ENCODE results near the gene BDP1. TPM values are rescaled to one million over a fixed set of nuclear protein-coding genes. Genes with fewer than 3 reads are reported as not detected.
"Not testable (repeated sequence)": the region's sequence is repeated elsewhere in the genome, so short reads cannot be mapped to it uniquely, and the experiment has no call there.

The BDP1 gene
- total and polyA plus RNA-seq, 10 donors = 9.0 to 49.9 (median 30.5) TPM

GRCh38 chr5:71503536-71503935, 48.1 kb downstream of the BDP1 start:
- Histone ChIP-seq H3K4me3 (no peak overlapping the region), H3K27ac (no peak overlapping the region), H3K4me1 (no peaks in the 10 kb centered on the region), H3K27me3 (replicated peaks in 1 of 7) (no peaks in the 10 kb centered on the region), H3K36me3 (peaks cover 4 to 100% (median 81%) of the 10 kb centered on the region in 6 donors), H3K9me3 (no peaks in the 10 kb centered on the region)
- no peak for DNase-seq
- TF ChIP-seq POLR2AphosphoS5 (IDR thresholded peaks at IDR 0.05) (no peak), CTCF (IDR thresholded peaks at IDR 0.05 in 8 of 11, conservative IDR thresholded peaks at IDR 0.05 in 3 of 11) (no peak), POLR2A (IDR thresholded peaks at IDR 0.05) (no peak)
- intact Hi-C loops (cut with DNase I; ENCODE audit: low total_unique reads) = no loop called here
- 94 to 100% (median 98%) methylated on average over 2 of the region's 2 CpGs for WGBS, 5 donors

GRCh38 chr5:71522151-71522550, 66.7 kb downstream of the BDP1 start:
- DNase-seq = no peak
- no peak for TF ChIP-seq CTCF (IDR thresholded peaks at IDR 0.05 in 8 of 11, conservative IDR thresholded peaks at IDR 0.05 in 3 of 11)
- TF ChIP-seq POLR2AphosphoS5 (IDR thresholded peaks at IDR 0.05) = no peak
- TF ChIP-seq POLR2A (IDR thresholded peaks at IDR 0.05) = no peak
- H3K4me1 ChIP-seq = no peaks in the 10 kb centered on the region
- peaks cover 0 to 96% (median 73%) of the 10 kb centered on the region in 6 donors for H3K36me3 ChIP-seq
- no peaks in the 10 kb centered on the region for H3K27me3 ChIP-seq (replicated peaks in 1 of 7)
- H3K9me3 ChIP-seq = no peaks in the 10 kb centered on the region
- no peak overlapping the region for H3K27ac ChIP-seq
- no peak overlapping the region for H3K4me3 ChIP-seq
- intact Hi-C loops (cut with DNase I; ENCODE audit: low total_unique reads) = no loop called here
- WGBS, 5 donors = 82 to 92% (median 86%) methylated on average over 1 of the region's 1 CpG

GRCh38 chr5:71525611-71526010, 70.2 kb downstream of the BDP1 start:
- H3K27me3 ChIP-seq (replicated peaks in 1 of 7); H3K4me3 ChIP-seq; H3K4me1 ChIP-seq; intact Hi-C loops (cut with DNase I; ENCODE audit: low total_unique reads); H3K9me3 ChIP-seq; H3K27ac ChIP-seq; DNase-seq: not testable (repeated sequence)
- peaks cover 0 to 93% (median 46%) of the 10 kb centered on the region in 6 donors for H3K36me3 ChIP-seq
- 93 to 100% (median 95%) methylated on average over 8 to 26 of the region's 26 CpGs for WGBS, 5 donors

DNA sequence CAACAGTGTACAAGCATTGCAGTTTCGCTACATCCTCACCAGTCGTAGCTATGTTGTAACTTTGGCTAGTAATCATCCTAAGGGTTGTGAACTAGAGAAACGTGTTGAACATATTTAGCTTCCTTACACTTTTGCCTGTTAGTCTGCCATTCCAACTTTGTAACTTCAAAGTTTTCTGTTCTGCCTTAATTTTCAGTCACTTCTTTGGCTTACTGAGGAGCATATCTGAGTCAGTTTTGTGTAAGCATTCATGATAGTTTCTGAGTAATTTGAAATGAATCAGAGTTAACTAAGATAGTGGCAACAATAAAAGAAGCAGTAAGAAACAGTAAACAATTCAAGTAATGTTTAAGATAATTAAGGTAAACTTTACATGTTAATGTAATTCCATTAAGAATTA, 72.8 kb downstream of the BDP1 start:
- Histone ChIP-seq H3K9me3 (no peaks in the 10 kb centered on the region), H3K36me3 (peaks cover 0 to 89% (median 26%) of the 10 kb centered on the region in 6 donors), H3K4me1 (peaks cover 0 to 5% (median 0%) of the 10 kb centered on the region in 6 donors), H3K27me3 (replicated peaks in 1 of 7) (no peaks in the 10 kb centered on the region), H3K4me3 (no peak overlapping the region), H3K27ac (no peak overlapping the region)
- DNase-seq = no peak
- 70 to 89% (median 78%) methylated on average over 3 of the region's 3 CpGs for WGBS, 5 donors
- TF ChIP-seq POLR2A (IDR thresholded peaks at IDR 0.05) (no peak), CTCF (IDR thresholded peaks at IDR 0.05 in 8 of 11, conservative IDR thresholded peaks at IDR 0.05 in 3 of 11) (no peak), POLR2AphosphoS5 (IDR thresholded peaks at IDR 0.05) (no peak)
- intact Hi-C loops (cut with DNase I; ENCODE audit: low total_unique reads) = no loop called here

GRCh38 chr5:71529682-71530081, 74.2 kb downstream of the BDP1 start:
- Histone ChIP-seq H3K4me3 (no peak overlapping the region), H3K27me3 (replicated peaks in 1 of 7) (no peaks in the 10 kb centered on the region), H3K36me3 (peaks cover 0 to 91% (median 18%) of the 10 kb centered on the region in 6 donors), H3K27ac (no peak overlapping the region), H3K4me1 (peaks cover 0 to 14% (median 0%) of the 10 kb centered on the region in 6 donors), H3K9me3 (no peaks in the 10 kb centered on the region)
- 73 to 97% (median 86%) methylated on average over 1 of the region's 1 CpG for WGBS, 5 donors
- intact Hi-C loops (cut with DNase I; ENCODE audit: low total_unique reads) = no loop called here
- TF ChIP-seq POLR2A (IDR thresholded peaks at IDR 0.05) (no peak), CTCF (IDR thresholded peaks at IDR 0.05 in 8 of 11, conservative IDR thresholded peaks at IDR 0.05 in 3 of 11) (no peak), POLR2AphosphoS5 (IDR thresholded peaks at IDR 0.05) (no peak)
- no peak for DNase-seq
